IPS DF 19.7 (cell line): ENCODE data around the gene GCSAM.

Experiments used
- DNase-seq: peaks from one replicate; pipeline ENCODE4 v3.0.0-alpha.2; 2013; ENCODE audit warnings: low read depth, low spot score

Gene GCSAM

GRCh38 chr3:112104774-112105173 is 28.3 kb downstream of the GCSAM start:
- DNase-seq: no peak

- DNase-seq: no peak
These were observed 31.1 kb downstream of the GCSAM start for GRCh38 chr3:112101916-112102315.

GRCh38 chr3:112097378-112097777 is 35.7 kb downstream of the GCSAM start:
- no peak for DNase-seq

- DNase-seq: no peak
These were observed 36.9 kb downstream of the GCSAM start for GRCh38 chr3:112096176-112096575.

GRCh38 chr3:112095731-112096130 is 37.3 kb downstream of the GCSAM start:
- no peak for DNase-seq

GRCh38 chr3:112093180-112093522 is 39.9 kb downstream of the GCSAM start:
- DNase-seq: no peak

- DNase-seq: no peak
These were observed 40.4 kb downstream of the GCSAM start for GRCh38 chr3:112092496-112093179.

- DNase-seq: no peak
These were observed 42.0 kb downstream of the GCSAM start for GRCh38 chr3:112090887-112091586.

- DNase-seq: no peak
These were observed 42.8 kb downstream of the GCSAM start for GRCh38 chr3:112089956-112090886.

- no peak for DNase-seq
These were observed 44.1 kb downstream of the GCSAM start for GRCh38 chr3:112088944-112089343.

- DNase-seq: no peak
These were observed 45.3 kb downstream of the GCSAM start for GRCh38 chr3:112087746-112088145.

- DNase-seq: no peak
These were observed 46.0 kb downstream of the GCSAM start for GRCh38 chr3:112086875-112087524.

- DNase-seq: peak; percentile 76
These were observed 46.8 kb downstream of the GCSAM start, which contains the start of gene C3orf52 for GRCh38 chr3:112086076-112086854. C3orf52 (plus strand) TSS chr3:112086389; CDS start chr3:112086408, 19 bp downstream.

GRCh38 chr3:112085735-112086075 is 47.3 kb downstream of the GCSAM start:
- no peak for DNase-seq

GRCh38 chr3:112084980-112085705 is 47.9 kb downstream of the GCSAM start:
- no peak for DNase-seq

- no peak for DNase-seq
These were observed 49.8 kb downstream of the GCSAM start for GRCh38 chr3:112083239-112083638.

GRCh38 chr3:112078125-112079083 is 54.6 kb downstream of the GCSAM start:
- no peak for DNase-seq

GRCh38 chr3:112074616-112075497 is 58.2 kb downstream of the GCSAM start:
- no peak for DNase-seq
